Muscle of leg (tissue), 11 donors: ENCODE measurements around the gene CYP2D6. TPM values are rescaled to one million over a fixed set of nuclear protein-coding genes. Genes with fewer than 3 reads are reported as not detected.

Source experiments
- DNase-seq: peaks from one replicate; pipeline ENCODE4 v3.0.0; 2013
- H3K27ac ChIP-seq: one replicate; pipeline ENCODE4 v1.5.1; 2013; ENCODE audit warnings: mild to moderate bottlenecking, low read length, control low read depth
- H3K27me3 ChIP-seq: one replicate; pipeline ENCODE4 v1.6.1; 2013; ENCODE audit warnings: low read length; ENCODE audit not compliant: control insufficient read depth, insufficient read depth
- H3K36me3 ChIP-seq: one replicate; pipeline ENCODE4 v1.6.1; 2013; ENCODE audit warnings: low read length; ENCODE audit not compliant: control insufficient read depth, insufficient read depth
- H3K4me1 ChIP-seq: one replicate; pipeline ENCODE4 v1.6.1; 2013; ENCODE audit warnings: low read length; ENCODE audit not compliant: control insufficient read depth, insufficient read depth
- H3K4me3 ChIP-seq: one replicate; pipeline ENCODE4 v1.5.1; 2013; ENCODE audit warnings: low read length, control low read depth
- H3K9me3 ChIP-seq: replicated peaks from 2 replicates; pipeline ENCODE4 v1.6.1; 2013; ENCODE audit warnings: low read depth, low read length; ENCODE audit not compliant: control insufficient read depth
- WGBS: methylation state at CpG from one replicate; pipeline ENCODE4 v1.1.5; 2013; ENCODE audit warnings: missing lambda C conversion rate; ENCODE audit not compliant: insufficient coverage; 5-methylcytosine and 5-hydroxymethylcytosine counted together
- polyA plus RNA-seq, 8 donors: library from polyadenylated mRNA; unstranded; fragments of 120-200 nt; gene quantifications; one replicate each; pipeline versions ENCODE4 v1.2.1 to v1.2.3, GENCODE V29; 2013; ENCODE audit warnings: inconsistent platforms in 1 of 8, low replicate concordance in 1 of 8; ENCODE audit not compliant: insufficient read length in 8 of 8, insufficient read depth in 1 of 8
- total RNA-seq: library from RNA; stranded (reverse); fragments of 120-200 nt; gene quantifications from one replicate; pipeline ENCODE4 v1.2.4, GENCODE V29; 2013

The CYP2D6 gene
- total and polyA plus RNA-seq, 9 donors, result 0.31 to 3.4 (median 1.5) TPM

DNA sequence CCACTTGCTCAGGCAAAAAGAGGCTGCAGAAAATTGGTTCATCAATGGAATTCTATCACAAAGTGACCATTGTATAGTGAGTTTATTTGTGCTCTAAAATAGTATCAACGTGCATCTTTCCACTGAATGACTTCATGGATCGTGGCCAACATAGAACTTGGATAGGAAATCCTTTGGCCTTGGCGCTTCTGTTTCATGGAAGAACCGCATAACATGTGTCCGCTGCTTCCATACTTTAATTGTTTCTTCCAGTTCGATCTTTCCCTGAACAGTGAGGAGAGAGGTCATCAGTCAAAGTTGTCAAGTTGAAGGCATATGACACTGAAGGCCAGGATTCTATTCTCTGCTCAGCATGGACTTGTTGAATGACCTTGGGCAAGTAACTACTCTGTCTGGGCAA lies 44.6 kb downstream of the CYP2D6 start:
- DNase-seq, result no peak
- peaks cover 64% of the 10 kb centered on the region for H3K36me3 ChIP-seq
- no peaks in the 10 kb centered on the region for H3K27me3 ChIP-seq
- H3K4me3 ChIP-seq, result no peak overlapping the region
- H3K4me1 ChIP-seq, result peaks cover 11% of the 10 kb centered on the region
- no peak overlapping the region for H3K27ac ChIP-seq
- peaks cover 3% of the 10 kb centered on the region for H3K9me3 ChIP-seq
- WGBS, result 62% methylated on average over 4 of the region's 6 CpGs

DNA sequence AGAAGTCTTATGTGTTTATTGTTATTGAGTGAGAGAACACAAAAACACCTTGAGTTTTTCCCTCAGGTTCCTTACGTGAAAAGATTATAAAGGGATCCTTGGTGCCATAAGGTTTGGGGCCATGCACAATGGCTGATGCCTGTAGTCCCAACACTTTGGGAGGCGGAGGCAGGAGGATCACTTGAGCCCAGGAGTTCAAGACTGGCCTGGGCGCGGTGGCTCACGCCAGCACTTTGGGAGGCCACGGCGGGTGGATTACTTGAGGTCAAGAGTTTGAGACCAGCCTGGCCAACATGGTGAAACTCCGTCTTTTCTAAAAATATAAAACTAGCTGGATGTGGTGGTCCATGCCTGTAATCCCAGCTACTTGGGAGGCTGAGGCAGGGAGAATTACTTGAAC lies 45.7 kb downstream of the CYP2D6 start:
- H3K27ac ChIP-seq, result no peak overlapping the region
- H3K36me3 ChIP-seq, result peaks cover 64% of the 10 kb centered on the region
- WGBS, result 92% methylated on average over 6 of the region's 8 CpGs

DNA sequence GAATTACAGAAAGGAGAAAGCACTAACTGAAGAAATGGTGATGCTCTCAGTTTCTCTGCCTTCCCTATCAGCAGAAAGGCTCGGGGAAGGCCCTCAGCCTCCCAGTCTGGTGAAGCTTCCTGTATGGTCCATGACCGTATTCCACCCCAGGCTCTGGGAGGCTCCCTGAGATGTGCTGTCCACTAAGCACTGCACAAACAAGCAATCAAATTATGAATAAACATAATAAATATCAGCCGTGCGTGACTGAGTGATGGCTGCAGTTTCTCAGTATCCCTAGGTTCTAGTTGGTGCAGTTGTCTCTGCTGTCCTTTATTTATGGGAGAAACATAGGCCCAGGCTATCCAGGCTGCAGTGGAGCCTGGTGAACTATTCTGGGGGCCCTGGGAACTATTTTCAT lies 47.5 kb downstream of the CYP2D6 start:
- no peaks in the 10 kb centered on the region for H3K9me3 ChIP-seq
- DNase-seq, result no peak
- peaks cover 59% of the 10 kb centered on the region for H3K36me3 ChIP-seq
- no peak overlapping the region for H3K27ac ChIP-seq
- H3K4me1 ChIP-seq, result peaks cover 14% of the 10 kb centered on the region
- H3K27me3 ChIP-seq, result no peaks in the 10 kb centered on the region
- H3K4me3 ChIP-seq, result no peak overlapping the region
- WGBS, result no CpG with 5 or more reads among the region's 4 CpGs

More for the DNA sequence above, 45.7 kb downstream of the CYP2D6 start:
- Histone ChIP-seq H3K9me3 (peaks cover 3% of the 10 kb centered on the region), H3K4me3 (no peak overlapping the region), H3K4me1 (peaks cover 14% of the 10 kb centered on the region), H3K27me3 (no peaks in the 10 kb centered on the region)
- DNase-seq, result no peak

DNA sequence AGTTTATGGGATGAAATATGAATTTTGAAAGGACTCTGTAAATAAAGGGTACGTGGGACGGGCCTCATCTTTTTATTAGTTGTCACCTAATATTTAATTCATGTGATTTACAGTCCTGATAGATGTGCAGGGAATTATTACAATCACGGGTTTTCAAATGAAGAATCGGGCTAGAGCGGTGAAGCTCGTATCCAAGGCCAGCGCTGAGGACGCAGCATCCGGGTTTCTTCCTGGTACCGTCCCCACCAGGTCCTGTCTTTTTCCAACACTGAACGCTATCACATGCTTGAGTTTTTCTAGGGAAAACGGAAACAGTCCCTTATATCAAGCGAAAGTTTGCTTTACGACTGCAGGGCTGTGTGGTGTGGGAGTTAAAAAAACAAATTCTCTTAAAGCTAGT lies 50.3 kb downstream of the CYP2D6 start:
- DNase-seq, result peak; percentile 72
- Histone ChIP-seq H3K9me3 (no peaks in the 10 kb centered on the region), H3K36me3 (peaks cover 63% of the 10 kb centered on the region), H3K27me3 (no peaks in the 10 kb centered on the region), H3K4me1 (peaks cover 26% of the 10 kb centered on the region), H3K27ac (peak overlapping the region; percentile 100), H3K4me3 (peak overlapping the region; percentile 79)
- 0% methylated on average over 1 of the region's 14 CpGs for WGBS

DNA sequence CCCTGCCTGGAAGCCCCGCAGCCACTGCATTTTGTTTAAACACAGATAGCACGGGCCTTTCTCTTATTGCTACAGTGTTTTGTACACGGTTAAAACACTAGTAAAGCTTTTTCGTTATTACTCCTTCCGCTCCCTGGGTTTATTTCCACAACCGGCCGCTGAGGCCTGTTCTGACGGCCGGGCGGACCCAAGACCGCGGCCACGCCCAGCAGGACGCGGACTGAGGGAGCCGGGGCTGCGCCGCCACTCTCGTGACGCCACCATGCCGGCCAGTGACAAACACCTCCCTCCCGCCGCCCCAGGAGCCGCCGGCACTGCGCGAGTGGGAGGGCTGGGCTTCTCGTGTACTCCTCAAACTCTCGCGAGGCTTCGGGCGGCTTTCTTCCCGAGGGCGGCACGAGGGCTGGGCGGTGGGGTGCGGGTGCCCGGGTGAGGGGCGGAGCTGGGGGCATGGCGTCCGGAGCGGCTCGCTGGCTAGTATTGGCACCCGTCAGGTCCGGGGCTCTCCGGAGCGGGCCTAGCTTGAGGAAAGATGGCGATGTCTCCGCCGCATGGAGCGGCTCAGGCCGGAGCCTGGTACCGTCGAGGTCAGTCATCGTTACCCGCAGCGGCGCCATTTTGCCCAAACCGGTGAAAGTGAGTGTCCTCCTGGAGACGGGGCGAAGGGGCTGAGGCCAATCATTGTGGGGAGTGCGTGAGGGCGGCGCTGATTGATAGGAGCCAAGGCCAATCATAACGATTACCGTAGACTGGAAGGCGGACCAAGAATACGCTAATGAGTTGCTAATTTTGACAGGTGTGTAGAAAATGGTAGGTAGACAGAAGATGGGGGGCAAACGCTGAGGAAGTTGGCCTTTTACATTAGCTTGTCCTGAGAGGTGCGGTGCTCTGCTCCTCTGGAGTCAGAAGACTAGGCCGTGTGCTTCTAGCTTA lies 51.0 kb downstream of the CYP2D6 start, which contains the start of gene SMDT1:
Gene SMDT1 (plus strand): TSS at position 382 of the 933 bp plus-strand sequence. CDS start 69 bp downstream, at position 451.
- peaks cover 33% of the 10 kb centered on the region for H3K4me1 ChIP-seq
- peak; percentile 99 for DNase-seq
- under 1% methylated on average over 66 of the region's 71 CpGs for WGBS
- peak within 1 kb of the TSS; percentile 100 for H3K27ac ChIP-seq
- H3K27me3 ChIP-seq, result no peaks in the 10 kb centered on the region
- H3K4me3 ChIP-seq, result peak within 1 kb of the TSS; percentile 79
- H3K9me3 ChIP-seq, result no peaks in the 10 kb centered on the region
- peaks cover 56% of the 10 kb centered on the region for H3K36me3 ChIP-seq

DNA sequence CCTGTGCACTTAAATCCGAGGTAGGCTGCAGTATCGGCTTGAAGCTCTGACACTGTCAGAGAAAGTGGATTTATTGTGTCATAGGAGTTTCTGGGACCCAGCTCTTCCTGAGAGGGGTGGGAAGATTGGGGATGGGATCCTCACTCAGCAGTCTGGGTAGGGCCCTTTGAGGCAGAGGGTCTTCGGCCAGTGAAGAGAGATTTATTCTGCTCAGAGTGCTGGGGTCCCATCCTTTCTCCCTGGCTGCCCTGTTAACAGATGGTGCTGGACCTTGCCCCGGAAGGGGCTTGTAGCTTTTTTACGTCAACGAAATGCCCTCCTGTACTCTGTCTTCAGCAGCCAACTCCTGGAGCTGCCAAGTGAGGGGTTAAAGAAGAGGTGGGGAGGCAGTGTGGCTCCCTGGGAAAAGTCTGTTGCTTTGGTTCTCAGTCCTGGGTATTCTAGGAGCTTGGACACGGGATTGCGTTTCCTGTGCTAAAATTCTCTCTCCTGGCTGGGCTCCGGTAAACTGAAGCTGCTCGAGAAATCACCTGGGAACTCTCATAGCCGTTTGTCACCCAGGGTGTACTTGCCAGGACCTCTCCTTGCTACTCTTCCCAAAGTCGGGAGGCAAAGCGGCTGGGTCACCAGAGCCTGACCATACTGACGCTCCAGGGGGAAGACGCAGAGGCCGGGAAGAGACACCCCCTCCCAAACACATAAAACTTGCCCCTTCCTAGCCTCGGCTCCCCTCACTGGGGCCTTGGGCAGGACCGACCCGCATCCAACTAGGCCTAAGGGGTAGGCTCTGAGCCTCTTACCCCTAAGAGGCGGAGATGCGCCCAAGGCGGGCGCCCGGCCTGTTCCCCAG lies 51.9 kb downstream of the CYP2D6 start:
- Histone ChIP-seq H3K4me3 (peak overlapping the region; percentile 79), H3K9me3 (no peaks in the 10 kb centered on the region), H3K4me1 (peaks cover 42% of the 10 kb centered on the region), H3K36me3 (peaks cover 47% of the 10 kb centered on the region), H3K27me3 (no peaks in the 10 kb centered on the region), H3K27ac (peak overlapping the region; percentile 100)
- 21% methylated on average over 18 of the region's 24 CpGs for WGBS
- DNase-seq, result peak; percentile 60

DNA sequence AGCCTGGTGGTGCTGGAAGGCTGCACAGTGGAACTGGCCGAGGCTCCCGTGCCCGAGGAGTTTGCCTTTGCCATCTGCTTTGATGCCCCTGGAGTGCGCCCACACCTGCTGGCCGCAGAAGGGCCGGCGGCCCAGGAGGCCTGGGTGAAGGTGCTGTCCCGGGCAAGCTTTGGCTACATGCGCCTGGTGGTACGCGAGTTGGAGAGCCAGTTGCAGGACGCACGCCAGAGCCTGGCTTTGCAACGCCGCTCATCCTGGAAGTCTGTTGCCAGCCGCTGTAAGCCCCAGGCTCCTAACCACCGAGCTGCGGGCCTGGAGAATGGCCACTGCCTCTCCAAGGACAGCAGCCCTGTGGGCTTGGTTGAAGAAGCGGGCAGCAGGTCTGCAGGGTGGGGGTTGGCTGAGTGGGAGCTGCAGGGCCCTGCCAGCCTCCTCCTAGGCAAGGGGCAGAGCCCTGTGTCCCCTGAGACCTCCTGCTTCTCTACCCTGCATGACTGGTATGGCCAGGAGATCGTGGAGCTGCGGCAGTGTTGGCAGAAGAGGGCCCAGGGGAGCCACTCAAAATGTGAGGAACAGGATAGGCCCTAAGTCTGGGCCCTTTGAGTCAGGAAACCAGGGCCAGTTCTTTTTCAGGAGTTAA lies 53.0 kb downstream of the CYP2D6 start:
- peaks cover 45% of the 10 kb centered on the region for H3K4me1 ChIP-seq
- H3K4me3 ChIP-seq, result no peak overlapping the region
- H3K27me3 ChIP-seq, result no peaks in the 10 kb centered on the region
- WGBS, result 82% methylated on average over 18 of the region's 21 CpGs
- peak overlapping the region; percentile 100 for H3K27ac ChIP-seq
- no peak for DNase-seq
- no peaks in the 10 kb centered on the region for H3K9me3 ChIP-seq
- H3K36me3 ChIP-seq, result peaks cover 37% of the 10 kb centered on the region

DNA sequence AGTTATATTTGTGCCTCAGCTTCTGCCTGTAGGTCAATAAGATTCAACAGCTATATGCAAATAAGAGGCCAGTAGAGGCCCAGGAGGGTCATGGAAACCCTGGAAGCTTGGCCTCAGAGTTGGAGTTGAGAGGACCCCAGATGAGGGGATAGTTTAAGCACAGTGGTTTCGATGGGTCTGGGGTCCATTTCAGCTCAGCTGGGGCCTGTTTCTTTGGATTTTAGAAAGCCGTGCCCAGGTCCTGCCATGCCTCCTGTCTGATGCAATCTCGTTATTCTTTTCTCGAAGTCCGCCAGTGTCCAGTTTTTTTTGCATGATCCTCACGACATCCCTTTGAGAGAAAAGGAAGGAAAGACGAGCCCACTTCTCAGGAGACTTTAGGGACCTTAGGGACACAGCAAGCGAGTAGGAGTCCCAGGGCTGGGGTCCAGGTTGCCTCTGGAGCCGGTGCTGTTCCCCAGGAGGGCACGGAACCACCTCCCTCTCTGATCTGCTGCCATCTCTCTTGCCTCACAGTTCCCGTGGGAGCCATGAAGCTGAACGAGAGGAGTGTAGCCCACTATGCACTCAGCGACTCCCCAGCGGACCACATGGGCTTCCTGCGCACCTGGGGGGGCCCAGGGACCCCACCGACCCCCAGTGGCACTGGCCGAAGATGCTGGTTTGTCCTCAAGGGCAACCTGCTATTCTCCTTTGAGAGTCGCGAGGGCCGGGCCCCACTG lies 53.7 kb downstream of the CYP2D6 start:
- DNase-seq, result no peak
- Histone ChIP-seq H3K27me3 (no peaks in the 10 kb centered on the region), H3K27ac (peak overlapping the region; percentile 17), H3K9me3 (no peaks in the 10 kb centered on the region), H3K4me1 (peaks cover 45% of the 10 kb centered on the region), H3K36me3 (peaks cover 32% of the 10 kb centered on the region), H3K4me3 (no peak overlapping the region)
- 77% methylated on average over 20 of the region's 20 CpGs for WGBS
